Measurements from ENCODE around the gene CSNK2A2. TPM values are rescaled to one million over a fixed set of nuclear protein-coding genes. Genes with fewer than 3 reads are reported as not detected.

Gene CSNK2A2
- total RNA-seq, 2 donors from 2014 or later: 53.4 to 62.0 TPM

- intact Hi-C loops (cut with DNase I): no loop called here
- no peaks in the 10 kb centered on the region for H3K9me3 ChIP-seq
- DNase-seq: no peak
- H3K36me3 ChIP-seq: peaks cover 19% of the 10 kb centered on the region
- no peak overlapping the region for H3K27ac ChIP-seq
- H3K9ac ChIP-seq (ENCODE audit: low read depth in 2 of 2, low read length in 2 of 2): no peak overlapping the region
- no peak overlapping the region for H3K4me3 ChIP-seq
- TF ChIP-seq CTCF (IDR thresholded peaks at IDR 0.05): no peak
- no peaks in the 10 kb centered on the region for H3K4me1 ChIP-seq
- no peaks in the 10 kb centered on the region for H3K27me3 ChIP-seq
Measured at GRCh38 chr16:58170223-58170622, 27.7 kb downstream of the CSNK2A2 start.

GRCh38 chr16:58160855-58161254, 37.1 kb downstream of the CSNK2A2 start:
- Histone ChIP-seq H3K9me3 (no peaks in the 10 kb centered on the region), H3K36me3 (peaks cover 21% of the 10 kb centered on the region), H3K4me1 (no peaks in the 10 kb centered on the region), H3K27me3 (no peaks in the 10 kb centered on the region), H3K27ac (no peak overlapping the region), H3K4me3 (no peak overlapping the region), H3K9ac (ENCODE audit: low read depth in 2 of 2, low read length in 2 of 2) (no peak overlapping the region)
- TF ChIP-seq CTCF (IDR thresholded peaks at IDR 0.05): no peak
- no peak for DNase-seq
- intact Hi-C loops (cut with DNase I): no loop called here

GRCh38 chr16:58158725-58159124, 39.2 kb downstream of the CSNK2A2 start:
- Histone ChIP-seq H3K4me1 (no peaks in the 10 kb centered on the region), H3K27ac (no peak overlapping the region), H3K4me3 (no peak overlapping the region), H3K9ac (ENCODE audit: low read depth in 2 of 2, low read length in 2 of 2) (no peak overlapping the region), H3K9me3 (no peaks in the 10 kb centered on the region), H3K27me3 (no peaks in the 10 kb centered on the region), H3K36me3 (peaks cover 3% of the 10 kb centered on the region)
- no peak for DNase-seq
- TF ChIP-seq CTCF (IDR thresholded peaks at IDR 0.05): no peak
- intact Hi-C loops (cut with DNase I): no loop called here

- Histone ChIP-seq H3K27me3 (no peaks in the 10 kb centered on the region), H3K4me1 (no peaks in the 10 kb centered on the region), H3K36me3 (no peaks in the 10 kb centered on the region), H3K9me3 (no peaks in the 10 kb centered on the region), H3K9ac (ENCODE audit: low read depth in 2 of 2, low read length in 2 of 2) (no peak overlapping the region), H3K4me3 (no peak overlapping the region), H3K27ac (no peak overlapping the region)
- intact Hi-C loops (cut with DNase I): no loop called here
- TF ChIP-seq CTCF (IDR thresholded peaks at IDR 0.05): no peak
- no peak for DNase-seq
Measured at GRCh38 chr16:58157951-58158540, 39.9 kb downstream of the CSNK2A2 start.

GRCh38 chr16:58157239-58157638, 40.7 kb downstream of the CSNK2A2 start:
- TF ChIP-seq CTCF (IDR thresholded peaks at IDR 0.05): no peak
- Histone ChIP-seq H3K9me3 (no peaks in the 10 kb centered on the region), H3K4me3 (no peak overlapping the region), H3K9ac (ENCODE audit: low read depth in 2 of 2, low read length in 2 of 2) (no peak overlapping the region), H3K36me3 (no peaks in the 10 kb centered on the region), H3K4me1 (no peaks in the 10 kb centered on the region), H3K27me3 (no peaks in the 10 kb centered on the region), H3K27ac (no peak overlapping the region)
- DNase-seq: no peak
- intact Hi-C loops (cut with DNase I): no loop called here

Measured in colonic mucosa (tissue), 4 donors.